ENCODE results near the gene TTC34.

- TF ChIP-seq ARID1B (IDR thresholded peaks at IDR 0.05) (no peak), RNF2 (IDR thresholded peaks at IDR 0.05) (no peak), SLC30A9 (CRISPR knock-in tag; IDR thresholded peaks at IDR 0.05) (no peak), CREB1 (IDR thresholded peaks at IDR 0.05) (no peak), CREB1 (CRISPR knock-in tag; IDR thresholded peaks at IDR 0.05) (no peak), YY1 (IDR thresholded peaks at IDR 0.05; ENCODE audit: borderline replicate concordance in 1 of 3, control insufficient read depth in 1 of 3, extremely low read depth in 1 of 3, insufficient read depth in 3 of 3, insufficient read length in 1 of 3, insufficient replicate concordance in 2 of 3, low read depth in 1 of 3, low read length in 2 of 3) (no peak), SETDB1 (IDR thresholded peaks at IDR 0.05; ENCODE audit: low read length) (no peak), JUND (IDR thresholded peaks at IDR 0.05; ENCODE audit: borderline replicate concordance, low read depth, low read length) (no peak), JUND (tag; IDR thresholded peaks at IDR 0.05; ENCODE audit: borderline replicate concordance, low read depth, low read length) (no peak), RAD21 (CRISPR knock-in tag; conservative IDR thresholded peaks at IDR 0.05 in 1 of 2, IDR thresholded peaks at IDR 0.05 in 1 of 2) (no peak)
- TF ChIP-seq, protein P1, sequence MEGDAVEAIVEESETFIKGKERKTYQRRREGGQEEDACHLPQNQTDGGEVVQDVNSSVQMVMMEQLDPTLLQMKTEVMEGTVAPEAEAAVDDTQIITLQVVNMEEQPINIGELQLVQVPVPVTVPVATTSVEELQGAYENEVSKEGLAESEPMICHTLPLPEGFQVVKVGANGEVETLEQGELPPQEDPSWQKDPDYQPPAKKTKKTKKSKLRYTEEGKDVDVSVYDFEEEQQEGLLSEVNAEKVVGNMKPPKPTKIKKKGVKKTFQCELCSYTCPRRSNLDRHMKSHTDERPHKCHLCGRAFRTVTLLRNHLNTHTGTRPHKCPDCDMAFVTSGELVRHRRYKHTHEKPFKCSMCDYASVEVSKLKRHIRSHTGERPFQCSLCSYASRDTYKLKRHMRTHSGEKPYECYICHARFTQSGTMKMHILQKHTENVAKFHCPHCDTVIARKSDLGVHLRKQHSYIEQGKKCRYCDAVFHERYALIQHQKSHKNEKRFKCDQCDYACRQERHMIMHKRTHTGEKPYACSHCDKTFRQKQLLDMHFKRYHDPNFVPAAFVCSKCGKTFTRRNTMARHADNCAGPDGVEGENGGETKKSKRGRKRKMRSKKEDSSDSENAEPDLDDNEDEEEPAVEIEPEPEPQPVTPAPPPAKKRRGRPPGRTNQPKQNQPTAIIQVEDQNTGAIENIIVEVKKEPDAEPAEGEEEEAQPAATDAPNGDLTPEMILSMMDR (IDR thresholded peaks at IDR 0.05 in 2 of 3, conservative IDR thresholded peaks at IDR 0.05 in 1 of 3; ENCODE audit: insufficient read depth in 2 of 3, low read depth in 1 of 3, low read length in 3 of 3), result no peak
Observed at GRCh38 chr1:2826316-2826715, 24.8 kb upstream of the TTC34 start.
